GM23248 (cell line): ENCODE measurements around the gene CIRBP.

Source experiments
- EZH2 ChIP-seq: fragments of 200-600 bp; sonication (generic); IDR thresholded peaks from 2 replicates; pipeline ENCODE4 v1.6.1; 2018; ENCODE audit warnings: antibody characterized with exemption, mild to moderate bottlenecking; ENCODE audit not compliant: insufficient read depth, poor library complexity, severe bottlenecking
- EZH2phosphoT487 ChIP-seq: fragments of 200-600 bp; sonication (generic); IDR thresholded peaks from 2 replicates; pipeline ENCODE4 v1.6.1; 2018; ENCODE audit warnings: antibody characterized with exemption, moderate library complexity, mild to moderate bottlenecking, low read depth; ENCODE audit not compliant: insufficient read depth

DNA sequence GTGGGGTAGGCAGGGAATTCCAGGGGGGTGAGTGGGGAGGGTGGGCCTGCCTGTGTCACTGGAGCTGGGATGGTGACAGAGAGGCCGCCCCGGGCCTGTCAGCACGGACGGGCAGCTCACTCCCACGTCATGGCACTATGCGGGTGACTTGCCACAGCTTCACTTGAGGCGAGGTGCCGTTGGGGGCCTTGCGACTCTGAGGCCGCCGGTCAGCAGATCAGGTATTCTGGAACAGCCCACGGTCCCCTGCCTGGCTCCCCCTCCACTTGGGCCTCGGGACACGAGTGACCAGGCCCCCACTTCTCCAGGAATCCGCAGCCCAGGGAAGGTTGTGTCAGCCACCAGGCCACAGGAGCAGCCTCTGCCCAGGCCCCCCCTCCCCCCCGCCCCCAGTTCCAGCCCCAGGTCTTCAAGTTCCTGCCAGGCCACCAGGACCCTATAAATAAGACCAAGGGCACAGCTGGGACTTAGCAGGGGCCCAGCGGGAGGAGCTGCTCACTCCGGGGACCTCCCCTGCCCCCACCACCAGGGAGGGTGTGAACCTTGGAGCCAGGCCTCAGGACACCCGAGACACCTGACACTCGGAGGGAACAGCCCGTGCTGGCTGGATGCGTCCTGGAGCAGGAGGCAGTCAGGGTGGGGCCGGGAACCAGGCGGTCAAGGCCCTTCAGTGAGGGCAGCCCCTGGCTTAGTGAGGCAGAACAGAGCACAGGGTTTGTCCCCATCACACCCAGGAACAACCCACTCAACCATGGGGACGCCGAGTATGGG, 23.5 kb upstream of the CIRBP start:
- TF ChIP-seq EZH2phosphoT487 (no peak), EZH2 (no peak)
